Liver (tissue), 9 donors: ENCODE results near the gene SEL1L. TPM values are rescaled to one million over a fixed set of nuclear protein-coding genes. Genes with fewer than 3 reads are reported as not detected.

Experiments
- DNase-seq: peaks from one replicate; pipeline ENCODE4 v3.0.0-alpha.2; 2017; ENCODE audit warnings: low spot score
- H3K27ac ChIP-seq, 2 donors: one replicate each; pipeline ENCODE4 v1.7.0; 2013; ENCODE audit warnings: inconsistent platforms in 2 of 2, low read length in 2 of 2, control low read depth in 1 of 2, low read depth in 1 of 2, mild to moderate bottlenecking in 1 of 2
- H3K27me3 ChIP-seq, 4 donors: one replicate each; pipeline versions ENCODE4 v1.6.1 to v1.7.0; 2013; ENCODE audit warnings: low read length in 3 of 4, inconsistent platforms in 1 of 4, mild to moderate bottlenecking in 1 of 4, moderate library complexity in 1 of 4; ENCODE audit not compliant: control insufficient read depth in 4 of 4, insufficient read depth in 4 of 4
- H3K36me3 ChIP-seq, 4 donors: one replicate each; pipeline versions ENCODE4 v1.6.1 to v1.7.0; 2013; ENCODE audit warnings: low read length in 3 of 4, mild to moderate bottlenecking in 3 of 4, low read depth in 1 of 4, moderate library complexity in 1 of 4; ENCODE audit not compliant: control insufficient read depth in 4 of 4, insufficient read depth in 3 of 4
- H3K4me1 ChIP-seq, 4 donors: one replicate each; pipeline versions ENCODE4 v1.6.1 to v1.7.0; 2013; ENCODE audit warnings: low read length in 3 of 4, mild to moderate bottlenecking in 3 of 4, moderate library complexity in 1 of 4; ENCODE audit not compliant: control insufficient read depth in 4 of 4, insufficient read depth in 4 of 4
- H3K4me3 ChIP-seq, 3 donors: one replicate each; pipeline versions ENCODE4 v1.6.1 to v1.7.0; 2013; ENCODE audit warnings: low read length in 3 of 3, control low read depth in 1 of 3, low read depth in 1 of 3, mild to moderate bottlenecking in 1 of 3
- H3K9ac ChIP-seq, 2 donors: one replicate each; pipeline ENCODE4 v1.7.0; 2013; ENCODE audit warnings: low read length in 2 of 2, mild to moderate bottlenecking in 2 of 2, moderate library complexity in 2 of 2, control low read depth in 1 of 2, low read depth in 1 of 2
- H3K9me3 ChIP-seq, 4 donors: one replicate each; pipeline versions ENCODE4 v1.6.1 to v1.7.0; 2013; ENCODE audit warnings: low read length in 3 of 4; ENCODE audit not compliant: control insufficient read depth in 4 of 4
- EGR1 ChIP-seq, 2 donors: IDR thresholded peaks; 2 replicates each; pipeline ENCODE4 v1.6.1; 2016 to 2018; ENCODE audit warnings: antibody characterized with exemption in 2 of 2, low read depth in 2 of 2
- GABPA ChIP-seq, 2 donors: IDR thresholded peaks in 1 of 2; conservative IDR thresholded peaks in 1 of 2; 2 replicates each; pipeline ENCODE4 v1.6.1; 2016; ENCODE audit warnings: antibody characterized with exemption in 2 of 2, mild to moderate bottlenecking in 1 of 2, moderate library complexity in 1 of 2
- HNF4A ChIP-seq, 2 donors: conservative IDR thresholded peaks; 2 replicates each; pipeline ENCODE4 v1.6.1; 2016; ENCODE audit warnings: antibody characterized with exemption in 2 of 2, mild to moderate bottlenecking in 2 of 2
- HNF4G ChIP-seq: IDR thresholded peaks from 2 replicates; pipeline ENCODE4 v1.6.1; 2016; ENCODE audit warnings: antibody characterized with exemption
- RAD21 ChIP-seq, 2 donors: IDR thresholded peaks; 2 replicates each; pipeline ENCODE4 v1.6.1; 2016; ENCODE audit warnings: antibody characterized with exemption in 2 of 2, mild to moderate bottlenecking in 2 of 2
- REST ChIP-seq: IDR thresholded peaks from 2 replicates; pipeline ENCODE4 v1.6.1; 2016; ENCODE audit warnings: antibody characterized with exemption, mild to moderate bottlenecking
- RXRA ChIP-seq, 2 donors: IDR thresholded peaks; 2 replicates each; pipeline ENCODE4 v1.6.1; 2017 to 2018; ENCODE audit warnings: antibody characterized with exemption in 2 of 2, mild to moderate bottlenecking in 1 of 2
- SP1 ChIP-seq: IDR thresholded peaks from 2 replicates; pipeline ENCODE4 v1.6.1; 2018; ENCODE audit warnings: antibody characterized with exemption, mild to moderate bottlenecking
- TAF1 ChIP-seq: conservative IDR thresholded peaks from 2 replicates; pipeline ENCODE4 v1.6.1; 2016; ENCODE audit warnings: antibody characterized with exemption, mild to moderate bottlenecking
- YY1 ChIP-seq: IDR thresholded peaks from 2 replicates; pipeline ENCODE4 v1.6.1; 2016; ENCODE audit warnings: antibody characterized with exemption, mild to moderate bottlenecking
- WGBS: extraction: QIAGEN DNeasy Blood & Tissue Kit; methylation state at CpG from one replicate; pipeline ENCODE4 v1.1.7; 2013; 5-methylcytosine and 5-hydroxymethylcytosine counted together
- polyA plus RNA-seq, 2 donors: library from polyadenylated mRNA; stranded (reverse) in 1 of 2; unstranded in 1 of 2; fragments of 200-250 nt in 1 of 2; fragments of >200 nt in 1 of 2; fragmentation: Nextera tagmentation in 1 of 2; extraction: Ambion mirVana in 1 of 2; gene quantifications; one replicate each; pipeline versions ENCODE4 v1.2.1 to v1.2.3, GENCODE V29; 2013 to 2015
- total RNA-seq, 2 donors: library from RNA; depleted of rRNA; stranded (reverse); fragments of >200 nt; gene quantifications; one replicate each; pipeline ENCODE4 v1.2.3, GENCODE V29; 2014
- TF ChIP-seq, protein P1 (sequence below): IDR thresholded peaks from 2 replicates; pipeline ENCODE4 v1.6.1; 2016; ENCODE audit warnings: antibody characterized with exemption
- TF ChIP-seq, protein P2 (sequence below): IDR thresholded peaks from 2 replicates; pipeline ENCODE4 v1.6.1; 2016; ENCODE audit warnings: antibody characterized with exemption
- donor health status: healthy.
- donor health status: healthy.
- donor health status: healthy.
- donor health status: healthy.
- donor health status: healthy.

SEL1L gene
- total and polyA plus RNA-seq, 4 donors: 40.7 to 117 (median 45.6) TPM

DNA sequence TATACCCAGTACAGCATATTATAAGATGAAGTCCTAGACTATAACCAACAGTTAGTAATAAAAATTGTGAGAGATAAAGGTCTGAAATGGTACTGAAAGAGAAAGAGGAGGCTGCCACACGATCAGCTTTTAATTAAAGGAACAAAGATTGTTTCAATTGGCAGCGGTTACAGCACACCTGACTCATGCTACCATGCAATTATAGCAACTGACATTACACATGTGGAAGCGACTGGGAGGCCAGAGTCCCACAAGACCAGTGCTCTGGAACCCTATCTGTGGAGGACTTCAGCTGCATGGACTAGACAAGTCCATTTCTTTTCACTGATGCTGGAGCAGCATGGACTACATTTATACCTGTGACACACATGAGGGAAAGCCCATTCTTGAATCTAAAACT lies 55.2 kb downstream of the SEL1L start (continued):
- no peak for TF ChIP-seq RAD21 (IDR thresholded peaks at IDR 0.05)

DNA sequence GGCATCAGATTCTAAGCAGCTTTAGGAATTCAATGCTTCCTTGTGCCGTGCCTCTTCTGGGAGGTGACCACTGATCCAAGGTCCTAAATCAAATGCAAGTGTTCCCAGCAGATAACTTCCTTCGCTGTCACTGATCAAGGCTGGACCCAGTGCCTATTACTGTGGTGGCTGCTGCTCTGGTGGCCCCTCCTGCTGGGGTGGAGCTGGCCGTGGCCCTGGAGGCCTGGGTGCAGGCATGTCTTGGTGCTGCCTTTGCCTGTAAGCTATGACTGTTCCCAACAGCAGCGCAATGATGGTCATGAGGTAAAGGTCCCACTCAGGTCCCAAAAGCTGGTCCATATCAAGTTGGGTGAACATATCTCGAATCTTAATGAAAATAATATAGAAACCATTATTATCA lies 56.8 kb downstream of the SEL1L start:
- Histone ChIP-seq H3K9ac (no peak overlapping the region), H3K4me1 (peaks cover 0 to 3% (median 0%) of the 10 kb centered on the region in 4 donors), H3K9me3 (no peaks in the 10 kb centered on the region), H3K27me3 (no peaks in the 10 kb centered on the region), H3K27ac (no peak overlapping the region), H3K4me3 (no peak overlapping the region), H3K36me3 (peaks cover 14 to 60% (median 50%) of the 10 kb centered on the region in 4 donors)
- no peak for DNase-seq
- TF ChIP-seq HNF4A (conservative IDR thresholded peaks at IDR 0.05): no peak
- TF ChIP-seq, protein P1, sequence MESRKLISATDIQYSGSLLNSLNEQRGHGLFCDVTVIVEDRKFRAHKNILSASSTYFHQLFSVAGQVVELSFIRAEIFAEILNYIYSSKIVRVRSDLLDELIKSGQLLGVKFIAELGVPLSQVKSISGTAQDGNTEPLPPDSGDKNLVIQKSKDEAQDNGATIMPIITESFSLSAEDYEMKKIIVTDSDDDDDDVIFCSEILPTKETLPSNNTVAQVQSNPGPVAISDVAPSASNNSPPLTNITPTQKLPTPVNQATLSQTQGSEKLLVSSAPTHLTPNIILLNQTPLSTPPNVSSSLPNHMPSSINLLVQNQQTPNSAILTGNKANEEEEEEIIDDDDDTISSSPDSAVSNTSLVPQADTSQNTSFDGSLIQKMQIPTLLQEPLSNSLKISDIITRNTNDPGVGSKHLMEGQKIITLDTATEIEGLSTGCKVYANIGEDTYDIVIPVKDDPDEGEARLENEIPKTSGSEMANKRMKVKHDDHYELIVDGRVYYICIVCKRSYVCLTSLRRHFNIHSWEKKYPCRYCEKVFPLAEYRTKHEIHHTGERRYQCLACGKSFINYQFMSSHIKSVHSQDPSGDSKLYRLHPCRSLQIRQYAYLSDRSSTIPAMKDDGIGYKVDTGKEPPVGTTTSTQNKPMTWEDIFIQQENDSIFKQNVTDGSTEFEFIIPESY: no peak
- 95% methylated on average over 5 of the region's 5 CpGs for WGBS

DNA sequence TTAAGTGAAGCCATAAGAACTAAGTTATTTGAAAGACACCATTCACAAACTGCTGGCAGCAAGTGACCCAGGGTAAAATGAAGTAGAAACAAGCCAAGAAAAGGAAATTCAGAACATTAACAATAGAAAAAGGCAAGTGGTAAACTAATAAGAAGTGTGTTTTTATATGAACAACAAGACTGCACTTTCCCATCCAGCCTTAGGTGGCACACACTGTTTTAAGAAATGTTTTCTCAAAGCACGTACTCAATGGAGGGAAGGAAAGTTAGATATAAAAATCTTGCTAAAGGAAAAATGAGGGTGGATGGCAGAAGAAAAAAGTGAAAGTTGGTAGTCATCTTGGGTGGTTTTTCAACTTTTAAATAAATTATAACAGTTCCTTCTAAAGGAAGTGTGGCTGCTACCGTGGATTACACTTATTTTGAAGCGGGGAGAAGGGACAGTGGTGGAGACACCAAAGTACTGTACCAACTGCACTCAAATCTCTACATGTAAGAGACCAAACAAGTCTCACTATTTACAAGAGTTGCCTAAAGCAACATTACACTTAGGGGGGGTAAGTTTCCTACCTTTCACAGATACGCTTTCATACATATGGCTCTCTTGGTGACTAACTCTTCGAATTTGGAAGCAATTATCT lies 58.8 kb downstream of the SEL1L start:
- Histone ChIP-seq H3K9me3 (no peaks in the 10 kb centered on the region), H3K36me3 (peaks cover 9 to 50% (median 45%) of the 10 kb centered on the region in 4 donors), H3K4me1 (peaks cover 0 to 3% (median 0%) of the 10 kb centered on the region in 4 donors), H3K4me3 (no peak overlapping the region), H3K9ac (no peak overlapping the region), H3K27me3 (no peaks in the 10 kb centered on the region), H3K27ac (no peak overlapping the region)
- DNase-seq: no peak
- 92% methylated on average over 5 of the region's 5 CpGs for WGBS
- TF ChIP-seq EGR1 (IDR thresholded peaks at IDR 0.05; ENCODE audit: low read depth in 2 of 2) (no peak), GABPA (IDR thresholded peaks at IDR 0.05 in 1 of 2, conservative IDR thresholded peaks at IDR 0.05 in 1 of 2) (no peak), RAD21 (IDR thresholded peaks at IDR 0.05) (no peak), HNF4G (no peak), RXRA (IDR thresholded peaks at IDR 0.05) (no peak), SP1 (no peak), YY1 (no peak), REST (no peak), TAF1 (no peak)
- TF ChIP-seq, protein P2, sequence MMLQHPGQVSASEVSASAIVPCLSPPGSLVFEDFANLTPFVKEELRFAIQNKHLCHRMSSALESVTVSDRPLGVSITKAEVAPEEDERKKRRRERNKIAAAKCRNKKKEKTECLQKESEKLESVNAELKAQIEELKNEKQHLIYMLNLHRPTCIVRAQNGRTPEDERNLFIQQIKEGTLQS: no peak
